Activated CD4-positive, alpha-beta T cell treated with anti-CD3 and anti-CD28 coated beads, Interleukin-2, amount 10 ng/mL, durations not matched to agents 24 days and 14 days (primary cell): ENCODE measurements around the gene UNC13B. TPM values are rescaled to one million over a fixed set of nuclear protein-coding genes. Genes with fewer than 3 reads are reported as not detected.

Source experiments
- DNase-seq: peaks from one replicate; pipeline ENCODE4 v3.0.0; 2022
- H3K27ac Mint-ChIP-seq: one replicate; pipeline ENCODE4 v1.8.0; 2022; ENCODE audit warnings: mild to moderate bottlenecking, mixed read lengths
- H3K27me3 Mint-ChIP-seq: one replicate; pipeline ENCODE4 v1.8.0; 2022; ENCODE audit warnings: mixed read lengths
- H3K36me3 Mint-ChIP-seq: one replicate; pipeline ENCODE4 v1.8.0; 2022; ENCODE audit warnings: low read depth, mild to moderate bottlenecking, mixed read lengths
- H3K4me1 Mint-ChIP-seq: one replicate; pipeline ENCODE4 v1.8.0; 2021; ENCODE audit warnings: mixed read lengths
- H3K4me3 Mint-ChIP-seq: one replicate; pipeline ENCODE4 v1.8.0; 2022; ENCODE audit warnings: mild to moderate bottlenecking, moderate library complexity, mixed read lengths
- H3K9me3 Mint-ChIP-seq: one replicate; pipeline ENCODE4 v1.8.0; 2021; ENCODE audit warnings: mixed read lengths
- intact Hi-C: fragments of 100-400 bp; cut with micrococcal nuclease; formaldehyde crosslinking; loops from one replicate; pipeline ENCODE4 v1.15.1; 2023
- total RNA-seq: library from RNA; stranded (reverse); gene quantifications from 2 replicates; pipeline ENCODE4 v1.2.3, GENCODE V29; 2022

Gene UNC13B
- total RNA-seq, 1 donor from 2014 or later: 0.51 TPM

GRCh38 chr9:35285731-35286130, 123.9 kb downstream of the UNC13B start:
- no peak overlapping the region for H3K4me3 Mint-ChIP-seq
- no peaks in the 10 kb centered on the region for H3K4me1 Mint-ChIP-seq
- peaks cover 16% of the 10 kb centered on the region for H3K27me3 Mint-ChIP-seq
- H3K9me3 Mint-ChIP-seq: no peaks in the 10 kb centered on the region
- intact Hi-C loops: no loop called here
- DNase-seq: no peak
- H3K27ac Mint-ChIP-seq: no peak overlapping the region
- H3K36me3 Mint-ChIP-seq: no peaks in the 10 kb centered on the region

- no peaks in the 10 kb centered on the region for H3K9me3 Mint-ChIP-seq
Observed at GRCh38 chr9:35286381-35286780, 124.6 kb downstream of the UNC13B start.

GRCh38 chr9:35287987-35288632, 126.3 kb downstream of the UNC13B start:
- H3K36me3 Mint-ChIP-seq: no peaks in the 10 kb centered on the region
- no peak overlapping the region for H3K27ac Mint-ChIP-seq
- DNase-seq: no peak
- peaks cover 16% of the 10 kb centered on the region for H3K27me3 Mint-ChIP-seq
- H3K4me1 Mint-ChIP-seq: no peaks in the 10 kb centered on the region
- intact Hi-C loops: no loop called here
- no peaks in the 10 kb centered on the region for H3K9me3 Mint-ChIP-seq
- H3K4me3 Mint-ChIP-seq: no peak overlapping the region

More at GRCh38 chr9:35286381-35286780, 124.6 kb downstream of the UNC13B start:
- Mint-ChIP-seq H3K27ac (no peak overlapping the region), H3K27me3 (peaks cover 16% of the 10 kb centered on the region), H3K4me1 (no peaks in the 10 kb centered on the region), H3K4me3 (no peak overlapping the region), H3K36me3 (no peaks in the 10 kb centered on the region)
- intact Hi-C loops: no loop called here
- no peak for DNase-seq

GRCh38 chr9:35288778-35289177, 127.0 kb downstream of the UNC13B start:
- no peaks in the 10 kb centered on the region for H3K4me1 Mint-ChIP-seq
- intact Hi-C loops: no loop called here
- H3K9me3 Mint-ChIP-seq: no peaks in the 10 kb centered on the region
- H3K27me3 Mint-ChIP-seq: peaks cover 16% of the 10 kb centered on the region
- no peaks in the 10 kb centered on the region for H3K36me3 Mint-ChIP-seq
- H3K4me3 Mint-ChIP-seq: no peak overlapping the region
- no peak for DNase-seq
- H3K27ac Mint-ChIP-seq: no peak overlapping the region

GRCh38 chr9:35293376-35293964, 131.7 kb downstream of the UNC13B start:
- DNase-seq: no peak
- Mint-ChIP-seq H3K4me3 (no peak overlapping the region), H3K9me3 (no peaks in the 10 kb centered on the region), H3K27me3 (peaks cover 9% of the 10 kb centered on the region), H3K36me3 (no peaks in the 10 kb centered on the region), H3K27ac (no peak overlapping the region), H3K4me1 (no peaks in the 10 kb centered on the region)
- intact Hi-C loops: no loop called here

- Mint-ChIP-seq H3K9me3 (no peaks in the 10 kb centered on the region), H3K4me1 (no peaks in the 10 kb centered on the region), H3K27ac (no peak overlapping the region), H3K27me3 (peaks cover 9% of the 10 kb centered on the region), H3K4me3 (no peak overlapping the region), H3K36me3 (no peaks in the 10 kb centered on the region)
- no peak for DNase-seq
- intact Hi-C loops: no loop called here
Observed at GRCh38 chr9:35294066-35294465, 132.3 kb downstream of the UNC13B start.

- intact Hi-C loops: no loop called here
- Mint-ChIP-seq H3K36me3 (no peaks in the 10 kb centered on the region), H3K27ac (no peak overlapping the region), H3K4me3 (no peak overlapping the region), H3K9me3 (no peaks in the 10 kb centered on the region), H3K27me3 (peaks cover 9% of the 10 kb centered on the region), H3K4me1 (no peaks in the 10 kb centered on the region)
- no peak for DNase-seq
Observed at GRCh38 chr9:35294556-35294955, 132.7 kb downstream of the UNC13B start.

- peaks cover 15% of the 10 kb centered on the region for H3K27me3 Mint-ChIP-seq
- H3K4me1 Mint-ChIP-seq: no peaks in the 10 kb centered on the region
- intact Hi-C loops: no loop called here
- no peak overlapping the region for H3K4me3 Mint-ChIP-seq
- H3K36me3 Mint-ChIP-seq: no peaks in the 10 kb centered on the region
- no peak for DNase-seq
- peaks cover 1% of the 10 kb centered on the region for H3K9me3 Mint-ChIP-seq
- H3K27ac Mint-ChIP-seq: no peak overlapping the region
Observed at GRCh38 chr9:35295369-35296036, 133.7 kb downstream of the UNC13B start.

GRCh38 chr9:35303567-35303966, 141.8 kb downstream of the UNC13B start:
- no peaks in the 10 kb centered on the region for H3K4me1 Mint-ChIP-seq
- H3K9me3 Mint-ChIP-seq: peaks cover 10% of the 10 kb centered on the region
- DNase-seq: no peak
- peaks cover 35% of the 10 kb centered on the region for H3K27me3 Mint-ChIP-seq
- H3K27ac Mint-ChIP-seq: no peak overlapping the region
- intact Hi-C loops: no loop called here
- no peak overlapping the region for H3K4me3 Mint-ChIP-seq
- H3K36me3 Mint-ChIP-seq: no peaks in the 10 kb centered on the region

GRCh38 chr9:35306283-35306682, 144.5 kb downstream of the UNC13B start:
- Mint-ChIP-seq H3K4me3 (no peak overlapping the region), H3K27me3 (peaks cover 26% of the 10 kb centered on the region), H3K4me1 (no peaks in the 10 kb centered on the region), H3K36me3 (no peaks in the 10 kb centered on the region), H3K9me3 (peaks cover 6% of the 10 kb centered on the region), H3K27ac (no peak overlapping the region)
- intact Hi-C loops: no loop called here
- no peak for DNase-seq

- Mint-ChIP-seq H3K4me3 (no peak overlapping the region), H3K36me3 (no peaks in the 10 kb centered on the region), H3K27ac (no peak overlapping the region), H3K9me3 (peaks cover 6% of the 10 kb centered on the region), H3K27me3 (peaks cover 18% of the 10 kb centered on the region), H3K4me1 (no peaks in the 10 kb centered on the region)
- no peak for DNase-seq
- intact Hi-C loops: no loop called here
Observed at GRCh38 chr9:35308316-35308715, 146.5 kb downstream of the UNC13B start.

GRCh38 chr9:35311891-35312639, 150.3 kb downstream of the UNC13B start:
- H3K9me3 Mint-ChIP-seq: peaks cover 2% of the 10 kb centered on the region
- DNase-seq: no peak
- H3K4me1 Mint-ChIP-seq: no peaks in the 10 kb centered on the region
- peaks cover 2% of the 10 kb centered on the region for H3K27me3 Mint-ChIP-seq
- H3K4me3 Mint-ChIP-seq: no peak overlapping the region
- H3K27ac Mint-ChIP-seq: no peak overlapping the region
- intact Hi-C loops: no loop called here
- H3K36me3 Mint-ChIP-seq: no peaks in the 10 kb centered on the region

GRCh38 chr9:35313460-35313859, 151.7 kb downstream of the UNC13B start:
- H3K27me3 Mint-ChIP-seq: no peaks in the 10 kb centered on the region
- no peaks in the 10 kb centered on the region for H3K36me3 Mint-ChIP-seq
- H3K9me3 Mint-ChIP-seq: no peaks in the 10 kb centered on the region
- H3K27ac Mint-ChIP-seq: no peak overlapping the region
- no peak for DNase-seq
- H3K4me1 Mint-ChIP-seq: no peaks in the 10 kb centered on the region
- intact Hi-C loops: no loop called here
- H3K4me3 Mint-ChIP-seq: no peak overlapping the region

GRCh38 chr9:35313916-35314315, 152.1 kb downstream of the UNC13B start:
- intact Hi-C loops: no loop called here
- DNase-seq: no peak
- Mint-ChIP-seq H3K4me3 (no peak overlapping the region), H3K4me1 (no peaks in the 10 kb centered on the region), H3K9me3 (no peaks in the 10 kb centered on the region), H3K36me3 (no peaks in the 10 kb centered on the region), H3K27ac (no peak overlapping the region), H3K27me3 (no peaks in the 10 kb centered on the region)
